Type B pancreatic cell (in vitro differentiated cells): Measurements from ENCODE around the gene MIB2. TPM values are rescaled to one million over a fixed set of nuclear protein-coding genes. Genes with fewer than 3 reads are reported as not detected.
A peak's percentile ranks its signal among the peaks of the same experiment; 100 is the strongest.

Experiments
- DNase-seq: peaks from one replicate; pipeline ENCODE4 v3.0.0; 2021; ENCODE audit warnings: mixed read lengths; ENCODE audit not compliant: unreplicated experiment; ENCODE audit errors: extremely low spot score
- H3K27ac Mint-ChIP-seq: 2 replicates; pipeline ENCODE4 v1.8.0; 2021; ENCODE audit warnings: mild to moderate bottlenecking, mixed read lengths
- H3K27me3 Mint-ChIP-seq: 2 replicates; pipeline ENCODE4 v1.8.0; 2021; ENCODE audit warnings: mixed read lengths
- H3K36me3 Mint-ChIP-seq: 2 replicates; pipeline ENCODE4 v1.8.0; 2021; ENCODE audit warnings: mixed read lengths
- H3K4me1 Mint-ChIP-seq: one replicate; pipeline ENCODE4 v1.8.0; 2021; ENCODE audit warnings: mixed read lengths; ENCODE audit not compliant: unreplicated experiment
- H3K4me3 Mint-ChIP-seq: 2 replicates; pipeline ENCODE4 v1.8.0; 2021; ENCODE audit warnings: mild to moderate bottlenecking, mixed read lengths
- H3K9me3 Mint-ChIP-seq: 2 replicates; pipeline ENCODE4 v1.8.0; 2021; ENCODE audit warnings: mixed read lengths
- total RNA-seq: library from RNA; stranded (reverse); gene quantifications from 2 replicates; pipeline ENCODE4 v1.2.1, GENCODE V29; 2021; ENCODE audit warnings: low replicate concordance
- TF ChIP-seq, protein P1 (sequence below): fragments of 200-600 bp; sonication (generic); conservative IDR thresholded peaks from 2 replicates; pipeline ENCODE4 v1.5.0; 2021; ENCODE audit warnings: antibody characterized with exemption, mild to moderate bottlenecking

MIB2 gene
- total RNA-seq, 1 donor from 2014 or later = 114 TPM

DNA sequence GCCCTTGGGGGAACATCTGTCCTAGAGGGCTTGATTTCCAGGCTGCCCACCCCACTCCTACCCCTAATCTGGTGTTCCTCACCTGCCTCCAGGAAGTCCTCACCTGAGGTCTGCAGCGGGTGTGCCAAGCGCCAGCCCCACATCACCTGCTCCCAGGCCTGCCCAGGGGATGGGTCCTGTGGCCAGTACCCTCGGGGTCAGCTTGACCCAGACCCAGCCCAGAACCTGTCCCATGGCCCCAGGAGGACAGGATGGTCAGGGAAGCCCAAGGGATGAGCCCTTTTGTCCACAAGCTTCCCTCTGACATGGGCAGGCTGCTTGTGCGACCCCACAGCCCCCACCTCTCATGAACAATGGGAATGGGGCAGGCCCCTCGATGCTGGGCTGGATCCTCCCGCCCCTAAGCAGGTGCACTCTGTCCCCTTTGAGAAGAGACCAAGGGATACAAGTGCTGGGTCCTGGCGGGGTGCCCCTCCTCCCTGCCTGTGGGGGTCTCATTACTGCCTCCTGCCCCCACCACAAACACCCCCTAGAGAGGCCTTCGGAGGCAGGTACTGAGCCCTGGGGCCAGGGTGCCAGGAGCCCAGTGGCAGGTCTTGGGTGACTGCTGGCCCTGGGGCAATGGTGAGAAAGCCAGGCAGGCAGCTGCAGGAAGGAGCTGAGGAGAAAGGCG lies 3.2 kb downstream of the MIB2 start:
- no peak for DNase-seq
- H3K9me3 Mint-ChIP-seq = no peaks in the 10 kb centered on the region
- peaks cover 12% of the 10 kb centered on the region for H3K4me1 Mint-ChIP-seq
- TF ChIP-seq, protein P1, sequence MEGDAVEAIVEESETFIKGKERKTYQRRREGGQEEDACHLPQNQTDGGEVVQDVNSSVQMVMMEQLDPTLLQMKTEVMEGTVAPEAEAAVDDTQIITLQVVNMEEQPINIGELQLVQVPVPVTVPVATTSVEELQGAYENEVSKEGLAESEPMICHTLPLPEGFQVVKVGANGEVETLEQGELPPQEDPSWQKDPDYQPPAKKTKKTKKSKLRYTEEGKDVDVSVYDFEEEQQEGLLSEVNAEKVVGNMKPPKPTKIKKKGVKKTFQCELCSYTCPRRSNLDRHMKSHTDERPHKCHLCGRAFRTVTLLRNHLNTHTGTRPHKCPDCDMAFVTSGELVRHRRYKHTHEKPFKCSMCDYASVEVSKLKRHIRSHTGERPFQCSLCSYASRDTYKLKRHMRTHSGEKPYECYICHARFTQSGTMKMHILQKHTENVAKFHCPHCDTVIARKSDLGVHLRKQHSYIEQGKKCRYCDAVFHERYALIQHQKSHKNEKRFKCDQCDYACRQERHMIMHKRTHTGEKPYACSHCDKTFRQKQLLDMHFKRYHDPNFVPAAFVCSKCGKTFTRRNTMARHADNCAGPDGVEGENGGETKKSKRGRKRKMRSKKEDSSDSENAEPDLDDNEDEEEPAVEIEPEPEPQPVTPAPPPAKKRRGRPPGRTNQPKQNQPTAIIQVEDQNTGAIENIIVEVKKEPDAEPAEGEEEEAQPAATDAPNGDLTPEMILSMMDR = no peak
- H3K4me3 Mint-ChIP-seq = no peak overlapping the region
- H3K27ac Mint-ChIP-seq = no peak overlapping the region
- H3K27me3 Mint-ChIP-seq = no peaks in the 10 kb centered on the region
- no peaks in the 10 kb centered on the region for H3K36me3 Mint-ChIP-seq

DNA sequence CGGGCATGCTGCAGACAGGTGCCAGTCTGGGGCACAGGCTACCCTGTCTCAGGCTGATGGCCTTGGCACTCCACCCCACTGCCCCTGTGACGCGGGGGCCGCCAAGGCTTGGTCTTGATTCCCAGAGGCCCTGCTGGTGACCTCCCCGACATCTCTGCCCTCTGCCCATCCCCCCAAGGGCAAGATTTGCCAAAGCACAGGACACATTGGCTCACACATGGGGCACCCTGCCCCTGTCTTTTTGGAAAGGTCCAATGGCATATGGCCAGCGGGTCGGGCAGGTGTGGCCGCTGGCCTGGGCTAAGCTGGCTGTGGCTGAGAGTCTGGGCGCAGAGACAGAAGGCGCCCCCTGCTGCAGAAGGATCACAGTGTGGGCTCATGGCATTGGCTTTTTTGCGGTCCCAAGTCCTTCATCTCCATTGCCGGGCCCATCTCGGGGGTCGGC lies 4.6 kb downstream of the MIB2 start:
- no peak for DNase-seq
- H3K4me1 Mint-ChIP-seq = no peaks in the 10 kb centered on the region
- H3K27me3 Mint-ChIP-seq = no peaks in the 10 kb centered on the region
- no peaks in the 10 kb centered on the region for H3K9me3 Mint-ChIP-seq
- H3K27ac Mint-ChIP-seq = no peak overlapping the region
- H3K4me3 Mint-ChIP-seq = no peak overlapping the region
- no peaks in the 10 kb centered on the region for H3K36me3 Mint-ChIP-seq
- TF ChIP-seq, protein P1 = peak; percentile 27

DNA sequence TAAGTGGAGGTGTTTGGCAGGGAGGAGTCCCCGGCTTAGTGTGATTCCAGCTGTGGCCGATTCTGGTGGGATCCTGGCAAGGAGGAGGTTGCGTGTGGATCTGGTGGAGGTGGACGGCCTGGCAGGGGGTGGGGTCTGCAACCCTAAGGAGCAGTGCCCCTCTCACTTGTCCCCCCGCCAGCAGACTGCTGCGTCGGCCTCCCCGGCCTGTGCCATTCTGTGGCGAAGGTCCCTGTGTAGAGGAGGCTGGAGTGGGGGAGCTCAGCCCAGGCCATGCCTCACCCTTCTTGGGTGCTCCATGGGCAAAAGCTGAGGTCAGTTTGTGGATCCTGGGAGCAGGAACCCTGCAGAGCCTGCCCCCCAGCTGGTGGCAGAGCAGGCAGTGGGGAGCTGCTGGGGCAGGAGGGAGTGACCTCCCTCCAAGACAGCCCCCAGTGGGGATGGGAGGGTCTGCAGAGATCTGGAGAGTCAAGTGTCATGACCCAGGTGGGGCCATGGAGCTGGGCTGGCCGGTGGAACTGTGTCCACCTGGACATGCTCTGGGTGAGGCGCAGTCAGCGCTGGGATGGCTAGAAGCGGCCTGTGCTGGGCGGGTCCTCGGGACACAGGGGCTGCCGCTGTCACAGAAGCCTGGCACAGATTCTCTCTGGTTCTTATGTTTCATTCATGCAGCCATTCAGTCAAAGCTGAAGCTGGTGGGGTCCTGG lies 5.3 kb downstream of the MIB2 start:
- Mint-ChIP-seq H3K4me3 (no peak overlapping the region), H3K4me1 (no peaks in the 10 kb centered on the region), H3K9me3 (no peaks in the 10 kb centered on the region), H3K27ac (no peak overlapping the region), H3K36me3 (no peaks in the 10 kb centered on the region), H3K27me3 (no peaks in the 10 kb centered on the region)
- TF ChIP-seq, protein P1 = no peak
- DNase-seq = no peak

DNA sequence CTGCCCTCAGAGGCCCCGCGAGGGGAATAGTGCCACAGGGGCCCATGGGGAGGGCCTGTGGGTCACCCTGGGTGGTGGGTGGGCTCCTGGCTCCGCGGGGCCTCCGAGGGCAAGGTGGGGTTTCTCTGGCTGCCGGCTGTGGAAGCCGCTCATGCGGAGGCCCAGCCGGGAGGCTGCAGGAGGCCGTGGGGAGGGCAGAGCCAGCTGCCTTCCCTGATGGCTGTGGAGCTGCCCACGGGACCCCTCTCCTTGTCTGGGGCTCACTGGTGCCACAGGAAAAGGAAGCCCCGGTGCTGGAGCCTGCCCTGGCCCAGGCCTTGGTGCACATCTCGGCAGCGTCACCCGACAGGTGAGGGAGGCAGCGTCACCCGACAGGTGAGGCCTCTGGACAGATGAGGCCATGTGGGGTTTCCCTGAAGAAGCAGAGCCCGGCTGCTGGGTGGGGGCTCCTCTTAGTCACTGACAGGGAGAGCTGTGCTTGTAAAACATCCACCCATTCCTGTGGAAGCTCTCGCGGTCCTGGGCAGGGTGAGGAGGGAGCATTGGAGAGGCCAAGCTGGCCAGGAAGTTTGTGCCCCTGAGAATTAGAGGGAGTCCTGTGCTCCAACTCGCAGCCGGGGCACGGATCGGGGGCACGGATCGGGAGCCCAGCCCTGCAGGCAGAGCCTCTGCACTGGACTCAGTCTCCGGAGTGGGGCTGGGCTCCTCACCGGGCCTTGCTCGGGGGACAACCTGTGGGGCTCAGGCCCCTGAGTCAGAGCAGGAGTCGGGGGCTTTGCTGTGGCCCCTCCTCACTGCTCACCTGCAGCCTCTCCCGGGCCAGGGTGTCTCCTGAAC lies 6.1 kb downstream of the MIB2 start:
- Mint-ChIP-seq H3K9me3 (no peaks in the 10 kb centered on the region), H3K4me3 (no peak overlapping the region), H3K4me1 (no peaks in the 10 kb centered on the region), H3K27me3 (no peaks in the 10 kb centered on the region), H3K36me3 (no peaks in the 10 kb centered on the region), H3K27ac (no peak overlapping the region)
- TF ChIP-seq, protein P1 = no peak
- no peak for DNase-seq

DNA sequence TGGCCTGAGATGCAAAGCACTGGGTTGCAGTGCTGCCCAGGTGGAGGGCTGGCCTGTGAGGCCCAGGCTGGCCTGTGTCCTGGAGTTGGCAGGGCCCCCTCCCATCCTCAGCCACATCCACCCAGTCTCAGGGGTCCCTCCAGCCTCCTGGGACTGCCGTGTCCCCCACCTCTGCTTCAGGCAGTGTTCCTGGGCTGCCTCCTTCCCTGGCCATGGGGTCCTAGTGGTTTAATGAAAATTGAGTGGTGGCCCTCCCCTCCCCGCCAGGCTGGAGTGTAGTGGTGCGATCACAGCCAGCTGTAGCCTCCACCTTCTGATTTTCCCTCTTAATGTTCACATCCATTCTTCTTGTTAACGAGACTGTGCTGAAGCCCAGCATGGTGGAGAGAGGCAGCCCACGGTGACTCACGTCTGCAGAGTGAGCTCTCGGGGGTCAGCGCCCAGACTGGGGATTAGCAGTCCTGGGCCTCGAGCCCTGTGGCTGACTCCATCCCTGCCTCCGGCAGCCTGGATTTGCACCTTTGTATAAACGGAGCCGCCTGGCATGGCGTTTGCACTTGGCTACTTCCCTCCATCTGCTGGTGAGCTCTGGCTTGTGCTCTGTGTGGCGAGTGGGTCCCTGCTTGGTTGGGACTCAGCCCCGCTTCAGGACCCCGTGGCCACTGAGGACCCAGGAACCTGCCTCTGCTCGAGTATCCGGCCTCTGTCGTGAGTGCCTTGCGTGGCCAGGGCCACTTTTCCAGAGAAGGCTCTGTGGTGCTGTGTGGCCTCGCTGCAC lies 6.9 kb downstream of the MIB2 start:
- DNase-seq = no peak
- Mint-ChIP-seq H3K9me3 (no peaks in the 10 kb centered on the region), H3K4me3 (peak overlapping the region; percentile 45), H3K27ac (no peak overlapping the region), H3K27me3 (no peaks in the 10 kb centered on the region), H3K4me1 (no peaks in the 10 kb centered on the region), H3K36me3 (no peaks in the 10 kb centered on the region)
- TF ChIP-seq, protein P1 = no peak
